Mesendoderm (in vitro differentiated cells): ENCODE measurements around the gene CSPG4.
"Not testable (repeated sequence)": the region's sequence is repeated elsewhere in the genome, so short reads cannot be mapped to it uniquely, and the experiment has no call there.

Source experiments
- DNase-seq: peaks from one replicate; pipeline ENCODE4 v3.0.0; 2013
- H2AK5ac ChIP-seq: 2 replicates; pipeline ENCODE4 v1.6.1; 2013; ENCODE audit warnings: low read length, inconsistent platforms
- H2BK120ac ChIP-seq: 2 replicates; pipeline ENCODE4 v1.6.1; 2013; ENCODE audit warnings: low read depth, mild to moderate bottlenecking, low read length, moderate library complexity, mixed read lengths
- H2BK15ac ChIP-seq: replicated peaks from 2 replicates; pipeline ENCODE4 v1.6.1; 2013; ENCODE audit warnings: low read depth, mild to moderate bottlenecking, moderate library complexity
- H2BK5ac ChIP-seq: 2 replicates; pipeline ENCODE4 v1.6.1; 2013; ENCODE audit warnings: low read length, inconsistent platforms
- H3K18ac ChIP-seq: 2 replicates; pipeline ENCODE4 v1.6.1; 2013; ENCODE audit warnings: mild to moderate bottlenecking, low read length, mixed read lengths
- H3K23ac ChIP-seq: one replicate; pipeline ENCODE4 v1.6.1; 2013; ENCODE audit warnings: low read length
- H3K27ac ChIP-seq: 2 replicates; pipeline ENCODE4 v1.5.1; 2013; ENCODE audit warnings: low read depth, mild to moderate bottlenecking, inconsistent platforms, low read length, moderate library complexity
- H3K27me3 ChIP-seq: 2 replicates; pipeline ENCODE4 v1.6.1; 2013; ENCODE audit warnings: low read length, control low read depth, mild to moderate bottlenecking, inconsistent platforms; ENCODE audit not compliant: insufficient read depth, poor library complexity
- H3K36me3 ChIP-seq: 2 replicates; pipeline ENCODE4 v1.6.1; 2013; ENCODE audit warnings: low read length, inconsistent platforms; ENCODE audit not compliant: control insufficient read depth, insufficient read depth
- H3K4ac ChIP-seq: one replicate; pipeline ENCODE4 v1.6.1; 2013; ENCODE audit warnings: low read depth, mild to moderate bottlenecking, low read length, moderate library complexity
- H3K4me1 ChIP-seq: 2 replicates; pipeline ENCODE4 v1.6.1; 2013; ENCODE audit warnings: low read depth, low read length, inconsistent platforms; ENCODE audit not compliant: control insufficient read depth
- H3K4me2 ChIP-seq: 2 replicates; pipeline ENCODE4 v1.6.1; 2013; ENCODE audit warnings: low read length
- H3K4me3 ChIP-seq: 2 replicates; pipeline ENCODE4 v1.5.1; 2013; ENCODE audit warnings: mild to moderate bottlenecking, low read length
- H3K56ac ChIP-seq: one replicate; pipeline ENCODE4 v1.6.1; 2013; ENCODE audit warnings: low read length
- H3K79me1 ChIP-seq: 2 replicates; pipeline ENCODE4 v1.6.1; 2013; ENCODE audit warnings: low read length, inconsistent platforms
- H3K79me2 ChIP-seq: 2 replicates; pipeline ENCODE4 v1.6.1; 2013; ENCODE audit warnings: mild to moderate bottlenecking, low read length; ENCODE audit not compliant: control insufficient read depth, insufficient read depth
- H3K9ac ChIP-seq: 2 replicates; pipeline ENCODE4 v1.6.1; 2013; ENCODE audit warnings: low read length, inconsistent platforms
- H4K5ac ChIP-seq: one replicate; pipeline ENCODE4 v1.6.1; 2013; ENCODE audit warnings: low read length
- H4K8ac ChIP-seq: one replicate; pipeline ENCODE4 v1.6.1; 2013; ENCODE audit warnings: low read depth, mild to moderate bottlenecking, control low read depth, low read length, moderate library complexity
- WGBS: extraction: QIAGEN DNeasy Blood & Tissue Kit; methylation state at CpG from one replicate; pipeline ENCODE4 v1.1.7; 2013; ENCODE audit warnings: low lambda C conversion rate, missing lambda C conversion rate; ENCODE audit not compliant: insufficient coverage; ENCODE audit errors: extremely low coverage; 5-methylcytosine and 5-hydroxymethylcytosine counted together

Gene CSPG4

GRCh38 chr15:75713338-75713895 lies 769 bp upstream of the CSPG4 start:
- H3K79me2 ChIP-seq, result no peaks in the 10 kb centered on the region
- no peak overlapping the region for H2BK5ac ChIP-seq
- no peak overlapping the region for H3K4me3 ChIP-seq
- peak overlapping the region; percentile 52 for H3K9ac ChIP-seq
- no peak overlapping the region for H3K18ac ChIP-seq
- H3K27ac ChIP-seq, result no peak overlapping the region
- no peak overlapping the region for H2BK120ac ChIP-seq
- H3K36me3 ChIP-seq, result no peaks in the 10 kb centered on the region
- peak overlapping the region; percentile 24 for H3K4me2 ChIP-seq
- peak overlapping the region; percentile 89 for H3K56ac ChIP-seq
- no peak overlapping the region for H2AK5ac ChIP-seq
- peaks cover 2% of the 10 kb centered on the region for H3K4me1 ChIP-seq
- H2BK15ac ChIP-seq, result no peak overlapping the region
- no peaks in the 10 kb centered on the region for H3K79me1 ChIP-seq
- H4K5ac ChIP-seq, result no peak overlapping the region
- H3K23ac ChIP-seq, result no peak overlapping the region
- no peak overlapping the region for H3K4ac ChIP-seq
- no CpG with 5 or more reads among the region's 9 CpGs for WGBS
- H4K8ac ChIP-seq, result no peak overlapping the region
- no peaks in the 10 kb centered on the region for H3K27me3 ChIP-seq
- DNase-seq, result peak; percentile 62

GRCh38 chr15:75711495-75711894 lies 1.2 kb downstream of the CSPG4 start:
- not testable (repeated sequence) for H4K8ac ChIP-seq, DNase-seq, H3K79me1 ChIP-seq, H2BK15ac ChIP-seq, H3K18ac ChIP-seq, H3K4me2 ChIP-seq, H3K4me3 ChIP-seq, H3K27ac ChIP-seq, H3K36me3 ChIP-seq, H3K56ac ChIP-seq, H3K79me2 ChIP-seq, H2AK5ac ChIP-seq, H2BK5ac ChIP-seq, H3K4ac ChIP-seq, H3K4me1 ChIP-seq, H3K27me3 ChIP-seq, H2BK120ac ChIP-seq, H4K5ac ChIP-seq, H3K23ac ChIP-seq, H3K9ac ChIP-seq
- WGBS, result no CpG with 5 or more reads among the region's 7 CpGs

- not testable (repeated sequence) for DNase-seq, H2BK120ac ChIP-seq, H3K9ac ChIP-seq, H3K4me3 ChIP-seq, H4K8ac ChIP-seq, H3K4me1 ChIP-seq, H3K79me1 ChIP-seq, H3K56ac ChIP-seq, H3K27me3 ChIP-seq, H3K18ac ChIP-seq, H2BK5ac ChIP-seq, H3K36me3 ChIP-seq, H3K27ac ChIP-seq, H4K5ac ChIP-seq, H2AK5ac ChIP-seq, H3K23ac ChIP-seq, H3K79me2 ChIP-seq, H2BK15ac ChIP-seq, H3K4ac ChIP-seq, H3K4me2 ChIP-seq
- no CpG with 5 or more reads among the region's 5 CpGs for WGBS
These were observed 1.8 kb downstream of the CSPG4 start for GRCh38 chr15:75710874-75711273.

- H3K36me3 ChIP-seq, DNase-seq, H3K23ac ChIP-seq, H2AK5ac ChIP-seq, H4K8ac ChIP-seq, H3K4ac ChIP-seq, H3K79me1 ChIP-seq, H2BK5ac ChIP-seq, H3K27me3 ChIP-seq, H3K27ac ChIP-seq, H3K4me3 ChIP-seq, H2BK120ac ChIP-seq, H3K18ac ChIP-seq, H3K79me2 ChIP-seq, H3K56ac ChIP-seq, H4K5ac ChIP-seq, H3K9ac ChIP-seq, H3K4me1 ChIP-seq, H3K4me2 ChIP-seq, H2BK15ac ChIP-seq: not testable (repeated sequence)
- no CpG with 5 or more reads among the region's 15 CpGs for WGBS
These were observed 3.2 kb downstream of the CSPG4 start for GRCh38 chr15:75709458-75709857.

GRCh38 chr15:75706682-75706954 lies 6.0 kb downstream of the CSPG4 start:
- H3K4me1 ChIP-seq, result no peaks in the 10 kb centered on the region
- H3K36me3 ChIP-seq, result no peaks in the 10 kb centered on the region
- no peak overlapping the region for H3K27ac ChIP-seq
- H3K4me3 ChIP-seq, result no peak overlapping the region
- no peak overlapping the region for H2BK5ac ChIP-seq
- no peak overlapping the region for H2BK120ac ChIP-seq
- no peaks in the 10 kb centered on the region for H3K79me1 ChIP-seq
- H4K5ac ChIP-seq, result no peak overlapping the region
- H3K79me2 ChIP-seq, result no peaks in the 10 kb centered on the region
- no peak overlapping the region for H3K4me2 ChIP-seq
- H2AK5ac ChIP-seq, result no peak overlapping the region
- WGBS, result no CpG with 5 or more reads among the region's 2 CpGs
- H3K9ac ChIP-seq, result no peak overlapping the region
- H3K18ac ChIP-seq, result no peak overlapping the region
- H3K27me3 ChIP-seq, result no peaks in the 10 kb centered on the region
- no peak overlapping the region for H3K4ac ChIP-seq
- no peak overlapping the region for H4K8ac ChIP-seq
- H3K23ac ChIP-seq, result no peak overlapping the region
- H3K56ac ChIP-seq, result no peak overlapping the region
- no peak overlapping the region for H2BK15ac ChIP-seq
- DNase-seq, result no peak

GRCh38 chr15:75705854-75706681 lies 6.6 kb downstream of the CSPG4 start:
- Histone ChIP-seq H3K4ac (no peak overlapping the region), H3K4me2 (no peak overlapping the region), H4K5ac (no peak overlapping the region), H3K4me1 (no peaks in the 10 kb centered on the region), H3K56ac (peak overlapping the region; percentile 78), H3K4me3 (no peak overlapping the region), H3K79me2 (no peaks in the 10 kb centered on the region), H3K9ac (no peak overlapping the region), H2AK5ac (no peak overlapping the region), H2BK120ac (no peak overlapping the region), H3K23ac (peak overlapping the region; percentile 45), H4K8ac (no peak overlapping the region), H3K36me3 (no peaks in the 10 kb centered on the region), H3K27ac (no peak overlapping the region), H2BK5ac (no peak overlapping the region), H3K18ac (no peak overlapping the region), H3K79me1 (no peaks in the 10 kb centered on the region), H3K27me3 (no peaks in the 10 kb centered on the region), H2BK15ac (no peak overlapping the region)
- no CpG with 5 or more reads among the region's 14 CpGs for WGBS
- DNase-seq, result no peak
